GM12878 (cell line): ENCODE results near the gene UIMC1. TPM values are rescaled to one million over a fixed set of nuclear protein-coding genes. Genes with fewer than 3 reads are reported as not detected.

ENCODE experiments used
- ATAC-seq: fragments of 200-7000 bp; cut with Tn5 transposase; 3 replicates; pipeline ENCODE4 v1.9.1; 2020; ENCODE audit warnings: mild to moderate bottlenecking, moderate library complexity
- BruUV-seq: library from RNA; stranded (reverse); fragments of 400-500 nt; replicated peaks from 2 replicates; lab custom pipeline; 2021; lab: Mats Ljungman, UMichigan
- CTCF ChIA-PET: fragments of 300-600 bp; sonication (Branson Sonifier 250); formaldehyde crosslinking; extraction: SDS; loops from one replicate; lab custom pipeline; 2021; ENCODE audit warnings: inconsistent platforms; lab: Yijun Ruan, JAX
- POLR2A ChIA-PET: fragments of 350-600 bp; formaldehyde crosslinking; extraction: SDS; loops from one replicate; lab custom pipeline; 2021; ENCODE audit warnings: inconsistent platforms; lab: Charles Lee
- RAD21 ChIA-PET: fragments of 300-600 bp; sonication (Branson Sonifier 250); formaldehyde crosslinking; loops from one replicate; lab custom pipeline; 2023; ENCODE audit warnings: antibody characterized with exemption; ENCODE audit not compliant: unreplicated experiment; lab: Charles Lee
- SMC1A ChIA-PET: fragments of 300-600 bp; sonication (Branson Sonifier 250); formaldehyde crosslinking; loops from one replicate; lab custom pipeline; 2023; ENCODE audit not compliant: unreplicated experiment, uncharacterized antibody; lab: Charles Lee
- DNase-seq: peaks from one replicate; pipeline ENCODE4 v3.0.0-alpha.2; 2011; ENCODE audit warnings: low read depth, low spot score
- FAIRE-seq: peaks from 3 replicates; lab custom pipeline; 2011; peaks lifted over from hg19 to GRCh38; lab: Jason Lieb, UNC
- H2AFZ ChIP-seq: 2 replicates; pipeline ENCODE4 v1.6.0; 2011; ENCODE audit warnings: low read depth, low read length, control low read depth; ENCODE audit not compliant: control insufficient read depth
- H3K27ac ChIP-seq: 2 replicates; pipeline ENCODE4 v1.5.1; 2011; ENCODE audit warnings: control low read depth; ENCODE audit not compliant: control insufficient read depth, insufficient read depth
- H3K27me3 ChIP-seq, 2 experiments: replicated peaks in 1 of 2; 2 replicates each; pipeline versions ENCODE4 v1.6.0 to v1.6.1; 2011; ENCODE audit warnings: low read length in 1 of 2; ENCODE audit not compliant: control insufficient read depth in 2 of 2, insufficient read depth in 2 of 2
- H3K36me3 ChIP-seq, 2 experiments: 2 replicates each; pipeline ENCODE4 v1.5.1; 2011; ENCODE audit warnings: low read length in 1 of 2; ENCODE audit not compliant: control insufficient read depth in 2 of 2, insufficient read depth in 2 of 2
- H3K4me1 ChIP-seq: 2 replicates; pipeline ENCODE4 v1.6.1; 2011; ENCODE audit warnings: mild to moderate bottlenecking, low read length, moderate library complexity, mixed read lengths; ENCODE audit not compliant: control insufficient read depth, insufficient read depth
- H3K4me2 ChIP-seq: 2 replicates; pipeline ENCODE4 v1.6.0; 2011; ENCODE audit warnings: control low read depth; ENCODE audit not compliant: control insufficient read depth, insufficient read depth
- H3K4me3 ChIP-seq: fragments of 200-600 bp; sonication (generic); 2 replicates; pipeline ENCODE4 v1.5.1; 2016
- H3K79me2 ChIP-seq: 2 replicates; pipeline ENCODE4 v1.6.0; 2011; ENCODE audit warnings: low read length; ENCODE audit not compliant: control insufficient read depth, insufficient read depth
- H3K9ac ChIP-seq: 2 replicates; pipeline ENCODE4 v1.8.0; 2011; ENCODE audit warnings: low read length, control low read depth, mixed read lengths; ENCODE audit not compliant: control insufficient read depth, insufficient read depth
- H3K9me3 ChIP-seq: replicated peaks from 3 replicates; pipeline ENCODE4 v1.5.1; 2011; ENCODE audit warnings: mild to moderate bottlenecking, low read length; ENCODE audit not compliant: control insufficient read depth, insufficient read depth
- H4K20me1 ChIP-seq: 2 replicates; pipeline ENCODE4 v1.6.0; 2011; ENCODE audit not compliant: control insufficient read depth, insufficient read depth
- FOXM1 ChIP-seq: IDR thresholded peaks from 2 replicates; pipeline ENCODE4 v1.6.1; 2012; ENCODE audit warnings: low read depth, mild to moderate bottlenecking, inconsistent platforms, low read length, moderate library complexity
- POLR2A ChIP-seq: IDR thresholded peaks from 2 replicates; pipeline ENCODE4 v1.6.1; 2011; ENCODE audit warnings: low read depth, mild to moderate bottlenecking, low read length
- SREBF2 ChIP-seq: IDR thresholded peaks from 2 replicates; pipeline ENCODE4 v1.6.1; 2012; ENCODE audit warnings: mild to moderate bottlenecking, low read length
- WGBS: methylation state at CpG from one replicate; pipeline ENCODE4 v1.1.6; 2016; ENCODE audit warnings: low lambda C conversion rate; ENCODE audit not compliant: insufficient replicate concordance, insufficient coverage; ENCODE audit errors: missing lambda C conversion rate; 5-methylcytosine and 5-hydroxymethylcytosine counted together
- in situ Hi-C: fragments of 300-500 bp; cut with MboI; formaldehyde crosslinking; loops from 9 replicates; pipeline ENCODE4 v1.14.3; 2018; ENCODE audit warnings: mixed read lengths
- intact Hi-C: fragments of 100-400 bp; cut with micrococcal nuclease; formaldehyde crosslinking; loops from one replicate; pipeline ENCODE4 v1.14.2; 2022; ENCODE audit not compliant: unreplicated experiment
- polyA plus RNA-seq, 11 experiments: library from polyadenylated mRNA; depleted of rRNA in 4 of 11; unstranded in 6 of 11; stranded (reverse) in 5 of 11; fragments of >200 nt; fragmentation: Nextera tagmentation in 4 of 11; fragmentation: Illumina TruSeq in 1 of 11; extraction: Ambion mirVana in 4 of 11; extraction: Trizol in 1 of 11; gene quantifications; 1 replicate in 1 of 11; 2 replicates in 10 of 11; pipeline versions ENCODE4 v1.2.1 to v1.2.3, GENCODE V29; 2011 to 2016; ENCODE audit warnings: inconsistent platforms in 2 of 11, missing spikeins in 2 of 11, low read depth in 1 of 11
- total RNA-seq, 4 experiments: library from RNA; depleted of rRNA in 3 of 4; stranded (reverse); fragments of >200 nt in 3 of 4; fragmentation: Illumina TruSeq in 1 of 4; extraction: Trizol in 1 of 4; gene quantifications; 2 replicates each; pipeline versions ENCODE4 v1.2.1 to v1.2.3, GENCODE V29; 2013 to 2021
- TF ChIP-seq, protein P1 (sequence below): fragments of 450-650 bp; IDR thresholded peaks from 2 replicates; pipeline ENCODE4 v1.6.1; 2017; ENCODE audit warnings: mild to moderate bottlenecking, moderate library complexity

The UIMC1 gene
- total and polyA plus RNA-seq, 10 of the 15 experiments (the other 5 are each of a cell fraction or from before 2014, with no cell fraction given): 16.2 to 51.4 (median 32.7) TPM

DNA sequence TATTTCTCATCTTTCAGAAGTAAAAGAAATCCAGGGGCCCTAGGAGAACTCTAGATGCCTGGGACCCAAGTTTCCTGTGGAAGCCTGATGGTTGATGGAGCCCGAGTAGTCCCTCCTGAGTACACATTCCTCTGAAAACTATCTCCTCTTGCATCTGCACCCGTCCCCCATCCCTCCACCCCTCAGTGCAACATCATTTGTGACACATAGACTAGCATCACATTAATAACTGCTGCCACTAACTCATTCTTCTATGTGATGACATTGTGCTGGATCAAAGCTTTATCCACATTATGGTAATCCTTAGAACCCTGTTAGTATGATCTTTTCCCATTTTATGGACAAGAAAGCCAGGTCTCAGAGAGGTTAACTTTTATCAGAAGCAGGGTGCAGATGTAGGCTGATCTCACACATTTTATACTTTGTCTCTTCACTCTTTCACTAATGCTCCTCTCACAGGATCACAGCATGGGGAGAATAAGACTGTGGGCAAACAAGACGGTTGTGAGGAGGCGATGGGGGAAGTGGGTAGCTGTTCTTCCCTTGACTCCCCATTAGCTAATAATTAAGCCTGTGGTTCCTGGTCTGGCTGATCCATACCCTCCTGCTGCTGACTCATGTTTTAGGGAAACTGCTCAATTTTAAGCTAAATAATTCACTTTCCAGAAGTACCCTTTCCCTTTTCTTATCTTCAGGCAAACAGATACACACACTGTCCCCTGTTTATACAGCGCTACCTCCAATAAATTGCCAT, 103.5 kb downstream of the UIMC1 start:
- ChIA-PET CTCF (interaction anchor here (1.4 to 2.5 kb wide), 3 partner anchors 242 to 246 kb away, joined by 3 to 11 read pairs (median 5); no protein-coding TSS in a partner anchor), SMC1A (interaction anchor here (0.7 to 1.8 kb wide), 3 partner anchors 30 to 245 kb away, joined by 3 to 5 read pairs (median 4); no protein-coding TSS in a partner anchor), RAD21 (interaction anchor here (1.6 kb wide), 1 partner anchor 243 kb away, joined by 8 read pairs; no protein-coding TSS in a partner anchor), POLR2A (no interaction called here)
- BruUV-seq: no TSS peak
- WGBS: 97% methylated on average over 5 of the region's 5 CpGs
- Histone ChIP-seq H3K9ac (no peak overlapping the region), H3K4me2 (no peak overlapping the region), H2AFZ (no peak overlapping the region), H3K9me3 (no peaks in the 10 kb centered on the region), H3K4me1 (peaks cover 10% of the 10 kb centered on the region), H3K36me3 (peaks cover 17 to 30% of the 10 kb centered on the region in 2 experiments), H3K4me3 (no peak overlapping the region), H3K27ac (no peak overlapping the region), H3K27me3 (no peaks in the 10 kb centered on the region), H3K79me2 (no peaks in the 10 kb centered on the region), H4K20me1 (no peaks in the 10 kb centered on the region)
- no peak for ATAC-seq
- TF ChIP-seq SREBF2: no peak
- peak; percentile 4; the same call in 1 of the 2 replicates for TF ChIP-seq POLR2A
- intact Hi-C loops (loop anchor here (5.0 kb wide), 1 partner anchor 241 kb away; no protein-coding TSS in a partner anchor), in situ Hi-C loops (no loop called here)
- FAIRE-seq: no peak
- no peak for DNase-seq

GRCh38 chr5:176902102-176902814, 104.3 kb downstream of the UIMC1 start:
- no peak overlapping the region for H3K9ac ChIP-seq
- no peak overlapping the region for H3K4me3 ChIP-seq
- no TSS peak for BruUV-seq
- FAIRE-seq (no peak), ATAC-seq (no peak; the same call in 1 of the 3 replicates), DNase-seq (no peak)
- in situ Hi-C loops: no loop called here
- WGBS: 58% methylated on average over 6 of the region's 6 CpGs
- ChIA-PET POLR2A (no interaction called here), CTCF (interaction anchor here (0.6 to 2.5 kb wide), 4 partner anchors 9 to 245 kb away, joined by 3 to 11 read pairs (median 4); no protein-coding TSS in a partner anchor), RAD21 (interaction anchor here (0.6 to 1.6 kb wide), 4 partner anchors 14 to 244 kb away, joined by 4 to 8 read pairs (median 8); no protein-coding TSS in a partner anchor), SMC1A (interaction anchor here (0.6 to 1.8 kb wide), 7 partner anchors 9 to 515 kb away, joined by 3 to 5 read pairs (median 4); no protein-coding TSS in a partner anchor)
- no peaks in the 10 kb centered on the region for H4K20me1 ChIP-seq
- intact Hi-C loops: loop anchor here (5.0 kb wide), 1 partner anchor 240 kb away; no protein-coding TSS in a partner anchor
- no peaks in the 10 kb centered on the region for H3K27me3 ChIP-seq
- peaks cover 17 to 24% of the 10 kb centered on the region in 2 experiments for H3K36me3 ChIP-seq
- H3K9me3 ChIP-seq: no peaks in the 10 kb centered on the region
- peak overlapping the region; percentile 61; the same call in 1 of the 2 replicates for H3K27ac ChIP-seq
- H3K4me1 ChIP-seq: peaks cover 10% of the 10 kb centered on the region
- H2AFZ ChIP-seq: no peak overlapping the region
- peak overlapping the region; percentile 18; the same call in 1 of the 2 replicates for H3K4me2 ChIP-seq
- no peaks in the 10 kb centered on the region for H3K79me2 ChIP-seq
- TF ChIP-seq, protein P1, sequence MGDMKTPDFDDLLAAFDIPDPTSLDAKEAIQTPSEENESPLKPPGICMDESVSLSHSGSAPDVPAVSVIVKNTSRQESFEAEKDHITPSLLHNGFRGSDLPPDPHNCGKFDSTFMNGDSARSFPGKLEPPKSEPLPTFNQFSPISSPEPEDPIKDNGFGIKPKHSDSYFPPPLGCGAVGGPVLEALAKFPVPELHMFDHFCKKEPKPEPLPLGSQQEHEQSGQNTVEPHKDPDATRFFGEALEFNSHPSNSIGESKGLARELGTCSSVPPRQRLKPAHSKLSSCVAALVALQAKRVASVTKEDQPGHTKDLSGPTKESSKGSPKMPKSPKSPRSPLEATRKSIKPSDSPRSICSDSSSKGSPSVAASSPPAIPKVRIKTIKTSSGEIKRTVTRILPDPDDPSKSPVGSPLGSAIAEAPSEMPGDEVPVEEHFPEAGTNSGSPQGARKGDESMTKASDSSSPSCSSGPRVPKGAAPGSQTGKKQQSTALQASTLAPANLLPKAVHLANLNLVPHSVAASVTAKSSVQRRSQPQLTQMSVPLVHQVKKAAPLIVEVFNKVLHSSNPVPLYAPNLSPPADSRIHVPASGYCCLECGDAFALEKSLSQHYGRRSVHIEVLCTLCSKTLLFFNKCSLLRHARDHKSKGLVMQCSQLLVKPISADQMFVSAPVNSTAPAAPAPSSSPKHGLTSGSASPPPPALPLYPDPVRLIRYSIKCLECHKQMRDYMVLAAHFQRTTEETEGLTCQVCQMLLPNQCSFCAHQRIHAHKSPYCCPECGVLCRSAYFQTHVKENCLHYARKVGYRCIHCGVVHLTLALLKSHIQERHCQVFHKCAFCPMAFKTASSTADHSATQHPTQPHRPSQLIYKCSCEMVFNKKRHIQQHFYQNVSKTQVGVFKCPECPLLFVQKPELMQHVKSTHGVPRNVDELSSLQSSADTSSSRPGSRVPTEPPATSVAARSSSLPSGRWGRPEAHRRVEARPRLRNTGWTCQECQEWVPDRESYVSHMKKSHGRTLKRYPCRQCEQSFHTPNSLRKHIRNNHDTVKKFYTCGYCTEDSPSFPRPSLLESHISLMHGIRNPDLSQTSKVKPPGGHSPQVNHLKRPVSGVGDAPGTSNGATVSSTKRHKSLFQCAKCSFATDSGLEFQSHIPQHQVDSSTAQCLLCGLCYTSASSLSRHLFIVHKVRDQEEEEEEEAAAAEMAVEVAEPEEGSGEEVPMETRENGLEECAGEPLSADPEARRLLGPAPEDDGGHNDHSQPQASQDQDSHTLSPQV: no peak
- TF ChIP-seq FOXM1: no peak
